Ureter (tissue), 1 donor: ENCODE measurements around the gene GTF2A2. TPM values are rescaled to one million over a fixed set of nuclear protein-coding genes. Genes with fewer than 3 reads are reported as not detected.

ENCODE experiments used
- DNase-seq: peaks from one replicate; pipeline ENCODE4 v3.0.0-alpha.2; 2020; ENCODE audit warnings: low spot score
- total RNA-seq: library from RNA; stranded (reverse); gene quantifications from one replicate; pipeline ENCODE4 v1.2.4, GENCODE V29; 2023
- donor health status: DM: yes; HTN: yes; CAD: no.

The GTF2A2 gene
- total RNA-seq, 1 donor from 2014 or later: 84.6 TPM

GRCh38 chr15:59605994-59606393, 51.3 kb downstream of the GTF2A2 start:
- no peak for DNase-seq

- no peak for DNase-seq
Observed at GRCh38 chr15:59598461-59598860, 58.9 kb downstream of the GTF2A2 start.

GRCh38 chr15:59596640-59597039, 60.7 kb downstream of the GTF2A2 start:
- no peak for DNase-seq

DNA sequence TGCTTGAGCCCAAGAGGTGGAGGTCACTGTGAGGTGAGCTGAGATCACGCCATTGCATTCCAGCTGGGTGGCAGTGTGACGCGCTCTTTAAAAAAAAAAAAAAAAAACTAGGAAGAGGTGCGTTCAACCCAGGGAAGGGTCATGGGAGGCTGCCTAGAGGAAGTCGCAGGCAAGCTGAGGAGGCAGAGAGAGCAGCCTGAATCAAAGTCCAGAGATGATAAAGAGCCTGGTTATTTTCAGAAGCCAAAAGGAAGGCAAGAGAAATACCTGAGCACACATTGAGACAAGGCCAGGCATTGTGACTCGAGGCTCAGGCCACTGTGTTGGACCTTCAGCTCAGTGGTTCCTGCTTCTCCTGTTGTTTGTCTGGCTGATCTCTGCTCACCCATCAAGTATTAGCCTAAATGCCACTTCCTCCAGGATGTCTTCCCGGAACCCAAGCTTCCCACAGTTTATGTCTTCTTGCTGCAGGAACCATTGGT, 61.8 kb downstream of the GTF2A2 start:
- no peak for DNase-seq

DNA sequence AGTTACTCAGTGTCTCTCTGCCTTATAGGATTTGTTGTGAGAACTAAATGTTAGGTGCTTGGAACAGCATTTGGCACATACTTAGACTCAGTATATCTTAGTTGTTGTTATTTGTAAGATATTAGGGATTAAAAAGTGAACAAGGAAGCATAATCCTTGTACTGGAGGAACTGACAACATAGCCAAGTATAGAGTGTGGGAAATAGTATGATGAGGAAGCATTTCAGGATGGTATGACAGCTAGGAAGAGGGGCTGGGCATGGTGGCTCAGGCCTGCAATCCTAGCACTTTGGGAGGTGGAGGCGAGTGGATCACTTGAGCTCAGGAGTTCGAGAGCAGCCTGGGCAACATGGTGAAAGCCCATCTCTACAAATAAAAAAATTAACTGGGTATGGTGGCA, 62.3 kb downstream of the GTF2A2 start:
- DNase-seq: no peak

- no peak for DNase-seq
Observed at GRCh38 chr15:59594493-59594942, 62.8 kb downstream of the GTF2A2 start.

DNA sequence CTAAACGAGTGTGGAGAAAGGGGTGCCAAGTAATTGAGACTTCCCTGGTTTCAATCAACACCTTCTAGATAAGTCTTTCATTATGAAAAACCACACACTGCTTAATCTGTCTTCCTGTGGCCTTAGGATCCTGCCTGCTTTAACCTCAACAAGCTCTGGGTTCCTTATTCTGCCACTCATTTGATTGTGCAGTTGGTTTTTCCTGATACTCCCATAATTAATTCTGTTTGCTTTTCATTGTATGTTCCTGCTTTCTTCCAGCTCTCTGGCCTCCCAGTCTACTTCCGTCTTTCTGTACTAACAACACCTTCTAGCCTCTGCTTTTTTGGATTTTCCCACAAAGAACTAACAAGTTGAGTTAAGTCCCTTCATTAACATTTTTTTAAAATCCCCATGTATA, 66.0 kb downstream of the GTF2A2 start:
- DNase-seq: no peak

DNA sequence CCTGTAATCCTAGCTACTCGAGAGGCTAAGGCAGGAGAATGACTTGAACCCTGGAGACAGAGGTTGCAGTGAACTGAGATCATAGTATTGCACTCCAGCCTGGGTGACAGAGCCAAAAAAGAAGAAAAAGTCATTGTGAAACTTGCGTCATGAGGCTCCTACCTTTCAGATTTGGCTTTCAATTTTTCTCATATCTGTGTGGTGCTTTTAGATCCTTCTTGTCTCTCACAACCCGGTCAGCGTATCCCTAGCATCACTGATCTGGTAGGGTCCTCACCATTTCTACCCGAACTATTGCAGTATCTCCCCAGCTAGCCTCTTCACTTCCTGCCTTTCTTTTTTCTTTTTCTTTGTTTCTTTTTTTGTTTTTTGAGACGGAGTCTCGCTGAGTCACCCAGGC, 67.3 kb downstream of the GTF2A2 start:
- no peak for DNase-seq

Other genes with a start within 250 kb of the GTF2A2 start
- gene FAM81A, start 219.3 kb downstream of the GTF2A2 start, total RNA-seq: 7.3 TPM
- gene GCNT3, start 45.7 kb downstream of the GTF2A2 start, total RNA-seq: 1.8 TPM
- 103 TPM for gene BNIP2, start 31.8 kb upstream of the GTF2A2 start, total RNA-seq